SK-N-MC (cell line): ENCODE measurements around the gene NAT14.

Experiments
- EZH2 ChIP-seq: fragments of 200-600 bp; sonication (generic); IDR thresholded peaks from one replicate; pipeline ENCODE4 v1.6.1; 2017; ENCODE audit warnings: antibody characterized with exemption
- FOXP2 ChIP-seq: optimal IDR thresholded peaks from 2 replicates; pipeline ENCODE3; 2011; ENCODE audit warnings: mild to moderate bottlenecking, moderate library complexity; ENCODE audit not compliant: insufficient read depth; ENCODE audit errors: extremely low read length, control extremely low read depth

GRCh38 chr19:55476100-55476775 lies 8.8 kb upstream of the NAT14 start, which contains the start of gene ZNF628:
- TF ChIP-seq EZH2 (no peak), FOXP2 (no peak)
